Motor neuron (in vitro differentiated cells): ENCODE results near the gene ARHGEF28. TPM values are rescaled to one million over a fixed set of nuclear protein-coding genes. Genes with fewer than 3 reads are reported as not detected.

Experiments used
- ATAC-seq, 8 experiments: fragments of 200-7000 bp; cut with Tn5 transposase; replicated peaks in 6 of 8; 2 replicates each; pipeline ENCODE4 v1.8.0; 2021; ENCODE audit warnings: mild to moderate bottlenecking in 8 of 8, moderate library complexity in 8 of 8
- H3K27ac ChIP-seq, 2 donors: fragments of 250-450 bp; sonication (Bioruptor Pico); 2 replicates each; pipeline ENCODE4 v1.9.0; 2021; ENCODE audit warnings: antibody characterized with exemption in 2 of 2, mild to moderate bottlenecking in 2 of 2, moderate library complexity in 1 of 2
- H3K4me1 ChIP-seq, 2 donors: fragments of 250-450 bp; sonication (Bioruptor Pico); replicated peaks in 1 of 2; 2 replicates each; pipeline ENCODE4 v1.6.1; 2021; ENCODE audit warnings: antibody characterized with exemption in 2 of 2, mild to moderate bottlenecking in 2 of 2, moderate library complexity in 1 of 2
- H3K4me3 ChIP-seq, 5 donors: fragments of 250-450 bp; sonication (Bioruptor Pico); 2 replicates each; pipeline ENCODE4 v1.9.0; 2021; ENCODE audit warnings: antibody characterized with exemption in 5 of 5, mild to moderate bottlenecking in 5 of 5, moderate library complexity in 4 of 5
- WGBS, 10 experiments: fragments of 450-650 bp; shearing (Covaris generic); methylation state at CpG; one replicate each; pipeline ENCODE4 v1.0.0; 2022; 5-methylcytosine and 5-hydroxymethylcytosine counted together
- in situ Hi-C, 9 experiments: fragments of 400-800 bp; cut with MboI; loops; one replicate each; pipeline ENCODE4 v1.15.0; 2021; ENCODE audit warnings: low sequenced_read_pairs in 9 of 9, low pct_unique_long_range_greater_than_20kb in 2 of 9; ENCODE audit not compliant: unreplicated experiment in 9 of 9
- total RNA-seq, 8 experiments: library from RNA; unstranded; fragments of 300-600 nt; gene quantifications; 2 replicates each; pipeline versions ENCODE4 v1.2.3 to v1.2.4, GENCODE V29; 2022

ARHGEF28 gene
- total RNA-seq, 8 experiments from 2014 or later = 0.81 to 29.3 (median 1.9) TPM

DNA sequence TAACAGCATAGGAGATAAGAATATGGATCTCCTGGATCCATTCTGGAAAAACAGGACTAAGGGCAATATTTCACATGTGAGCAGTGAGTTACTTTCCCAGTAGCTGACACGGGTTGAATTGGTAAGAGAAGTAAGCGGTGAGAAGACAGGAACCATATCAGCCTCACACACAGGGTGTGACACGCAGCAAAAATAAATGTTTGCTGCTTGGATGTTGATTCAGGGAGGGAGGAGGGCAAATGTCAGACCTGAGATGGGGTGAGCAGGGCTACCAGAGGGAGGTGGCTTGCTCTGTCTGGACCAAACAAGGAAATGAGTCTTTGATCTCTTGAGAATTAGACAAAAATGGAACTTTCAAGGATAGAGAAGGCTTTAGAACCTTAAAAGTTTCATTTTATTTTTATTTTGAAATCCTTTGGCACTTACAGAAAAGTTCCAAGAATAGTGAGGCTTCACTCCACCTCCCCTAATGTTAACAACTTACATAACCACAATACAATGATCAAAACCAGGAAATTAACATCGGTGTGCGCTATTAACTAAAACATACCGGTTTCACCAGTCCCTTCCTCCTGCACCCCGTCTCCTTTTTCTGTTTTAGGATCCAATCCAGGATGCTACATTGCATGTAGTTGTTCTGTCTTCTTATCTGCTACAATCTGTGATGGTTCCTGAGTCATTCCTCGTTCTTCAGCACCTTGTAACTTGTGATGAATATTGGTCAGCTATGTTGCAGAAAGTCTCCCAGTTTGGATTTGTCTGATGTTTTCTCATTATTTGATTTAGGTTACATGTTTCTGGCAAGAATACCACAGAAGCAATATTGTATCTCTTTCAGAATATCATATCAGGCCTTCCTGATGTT is 20.5 kb upstream of the ARHGEF28 start:
- Histone ChIP-seq H3K27ac (no peak overlapping the region), H3K4me3 (no peak overlapping the region), H3K4me1 (no peaks in the 10 kb centered on the region)
- ATAC-seq = peak in 2 of 8 experiments; percentile 20 to 33
- in situ Hi-C loops = no loop called here
- whole genome bisulfite sequencing, 10 experiments = 38 to 100% (median 80%) methylated on average over 1 to 8 of the region's 8 CpGs

DNA sequence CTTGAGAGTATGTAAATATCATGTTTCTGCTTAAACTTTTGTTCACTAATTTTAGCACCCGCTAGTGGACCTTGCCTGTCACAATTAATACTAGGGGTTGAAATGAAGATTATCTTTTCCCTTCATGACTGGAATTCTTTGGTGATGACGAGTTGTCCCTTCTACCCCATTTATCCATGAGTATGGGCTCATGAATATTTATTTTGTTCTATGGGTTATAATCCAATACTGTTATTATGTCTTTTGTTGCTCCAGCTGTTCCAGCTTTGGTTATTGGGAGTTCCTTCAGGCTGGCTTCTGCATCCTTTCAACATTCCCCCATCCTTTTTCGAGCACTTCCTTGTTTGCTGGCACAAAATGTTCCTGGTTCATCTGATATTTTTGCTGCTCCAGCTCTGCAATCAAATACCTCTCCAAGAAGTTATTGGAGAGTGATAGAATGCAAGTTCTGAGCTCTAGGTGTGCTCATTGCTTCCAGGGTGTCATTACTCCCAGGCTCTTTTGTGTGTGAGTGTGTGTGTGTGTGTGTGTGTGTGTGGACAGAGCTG is 19.7 kb upstream of the ARHGEF28 start:
- H3K27ac ChIP-seq = no peak overlapping the region
- in situ Hi-C loops = no loop called here
- ATAC-seq = peak in 1 of 8 experiments; percentile 20
- WGBS, 10 experiments = 33 to 74% (median 44%) methylated on average over 1 to 3 of the region's 3 CpGs; no CpG with 5 or more reads in 2 of the 10 experiments
- no peaks in the 10 kb centered on the region for H3K4me1 ChIP-seq
- no peak overlapping the region for H3K4me3 ChIP-seq

DNA sequence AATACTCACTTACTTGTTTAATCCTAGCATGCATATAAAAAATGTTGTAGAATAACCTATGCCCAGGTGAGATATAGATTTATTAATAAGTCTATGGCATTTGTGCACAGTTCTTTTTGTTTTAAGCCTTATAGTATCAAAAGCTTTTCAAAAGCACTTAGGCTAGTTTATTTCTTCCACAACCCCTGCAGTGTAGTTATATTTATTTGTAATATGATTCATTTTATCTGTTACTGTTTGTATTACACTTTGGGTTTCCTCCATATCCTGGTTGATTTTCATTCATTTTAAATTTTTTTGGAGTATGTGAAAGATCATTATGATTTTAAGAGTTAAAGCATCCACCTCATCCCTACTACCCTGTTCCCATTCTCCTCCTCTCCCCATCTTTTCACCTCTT is 18.8 kb upstream of the ARHGEF28 start:
- Histone ChIP-seq H3K27ac (no peak overlapping the region), H3K4me1 (no peaks in the 10 kb centered on the region), H3K4me3 (no peak overlapping the region)
- ATAC-seq = no peak
- in situ Hi-C loops = no loop called here

DNA sequence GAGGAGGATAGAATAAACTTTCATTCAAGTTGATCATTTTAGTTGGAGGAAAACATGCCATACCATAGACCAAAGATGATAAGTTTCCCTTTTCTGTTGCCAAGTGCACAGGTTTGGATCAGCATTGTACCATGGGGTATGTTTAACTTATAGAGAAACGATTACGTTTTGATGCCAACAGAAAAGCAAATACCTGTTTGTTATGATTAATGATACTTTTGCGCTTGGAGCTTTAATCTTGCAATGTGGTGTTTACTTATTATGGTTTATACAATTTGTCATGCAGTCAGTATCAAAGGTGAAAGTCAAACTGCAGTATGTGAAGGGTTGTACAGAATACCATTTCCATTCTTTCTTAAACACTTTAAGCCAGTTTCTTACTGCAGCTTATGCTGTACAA is 13.2 kb upstream of the ARHGEF28 start:
- Histone ChIP-seq H3K4me3 (no peak overlapping the region), H3K4me1 (no peaks in the 10 kb centered on the region), H3K27ac (no peak overlapping the region)
- in situ Hi-C loops = no loop called here
- no peak for ATAC-seq
- WGBS, 10 experiments = 43 to 100% (median 86%) methylated on average over 1 to 3 of the region's 3 CpGs

DNA sequence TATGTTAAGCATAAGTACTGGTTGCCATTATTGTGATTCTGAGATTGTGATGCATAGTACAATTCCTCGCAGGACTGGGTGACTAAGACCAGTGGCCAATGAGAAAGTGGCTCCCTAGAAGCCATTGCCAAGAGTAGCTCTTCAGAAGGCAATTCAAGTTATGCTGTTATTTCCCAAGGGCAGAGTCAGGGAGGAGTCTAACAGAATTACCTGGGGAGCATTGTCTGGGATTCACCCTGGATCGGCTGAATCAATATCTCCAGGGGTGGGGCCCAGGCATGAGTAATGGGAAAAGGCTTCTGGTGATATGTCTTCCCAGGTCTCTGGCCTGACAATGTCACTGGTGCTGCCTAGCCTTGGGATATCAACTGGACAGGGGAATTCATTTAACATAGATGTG is 10.9 kb upstream of the ARHGEF28 start:
- no peak for ATAC-seq
- no peak overlapping the region for H3K4me3 ChIP-seq
- no peak overlapping the region for H3K27ac ChIP-seq
- in situ Hi-C loops = no loop called here
- WGBS, 10 experiments = 40 to 100% (median 80%) methylated on average over 1 to 2 of the region's 2 CpGs; no CpG with 5 or more reads in 4 of the 10 experiments
- H3K4me1 ChIP-seq = no peaks in the 10 kb centered on the region

DNA sequence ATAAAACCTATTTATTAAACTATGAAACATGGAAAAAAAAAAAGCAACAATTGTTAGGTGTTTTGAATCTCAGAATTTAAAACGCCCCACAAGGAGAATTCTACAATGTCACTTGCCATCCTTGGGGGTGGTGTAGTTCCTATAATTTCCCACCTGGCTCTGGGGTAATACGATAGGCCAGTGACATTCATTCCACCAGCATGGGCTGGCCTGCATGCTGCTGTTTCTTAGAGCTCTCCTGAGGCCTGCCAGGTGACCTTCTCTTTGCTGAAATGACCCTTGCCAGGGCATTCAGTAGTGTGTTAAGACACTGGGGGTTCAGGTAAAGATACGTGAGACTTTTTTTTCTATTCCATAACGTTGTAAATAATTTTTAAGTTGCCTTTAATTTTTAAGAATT is 10.0 kb upstream of the ARHGEF28 start:
- 38 to 100% (median 85%) methylated on average over 1 to 4 of the region's 4 CpGs; no CpG with 5 or more reads in 1 of the 10 experiments for WGBS, 10 experiments
- ATAC-seq = no peak
- no peak overlapping the region for H3K27ac ChIP-seq

DNA sequence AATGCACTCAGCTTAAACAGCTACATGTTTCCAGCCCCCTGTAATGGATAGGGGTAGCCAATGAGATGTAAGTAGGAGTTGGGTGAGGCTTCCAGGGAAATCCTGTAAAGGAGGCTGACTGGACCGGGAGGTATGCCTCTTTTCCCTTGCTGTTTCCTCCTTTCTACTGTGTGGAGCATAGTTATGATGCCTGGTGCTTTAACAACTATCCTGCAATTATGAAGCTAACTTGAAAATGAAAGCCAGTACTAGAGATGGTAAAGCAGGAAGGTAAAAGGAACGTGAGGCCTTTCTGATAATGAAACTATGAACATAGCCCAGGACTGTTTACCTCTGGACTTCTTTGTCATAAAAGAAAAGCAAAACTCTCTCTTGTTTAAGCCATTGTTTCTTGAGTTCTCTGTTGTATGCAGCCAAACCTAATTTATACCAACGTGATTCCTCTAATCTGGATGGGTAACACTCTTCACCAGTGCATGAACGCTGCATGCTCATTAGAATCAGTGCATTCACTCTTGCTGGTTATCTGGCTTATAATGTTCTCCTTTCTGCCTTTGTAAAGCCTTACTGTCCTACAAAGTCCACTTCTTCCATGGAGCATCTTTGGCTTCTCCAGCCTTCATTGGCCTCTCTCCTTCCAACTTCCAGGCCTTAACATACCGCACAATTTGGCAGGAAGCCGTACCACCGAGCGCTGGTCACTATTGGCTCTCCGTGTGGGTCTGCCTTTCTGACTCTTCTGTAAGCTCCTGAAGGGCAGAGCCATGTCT is 8.3 kb upstream of the ARHGEF28 start:
- in situ Hi-C loops = no loop called here
- 66 to 92% (median 79%) methylated on average over 3 to 9 of the region's 9 CpGs for WGBS, 10 experiments
- Histone ChIP-seq H3K4me3 (no peak overlapping the region), H3K27ac (no peak overlapping the region), H3K4me1 (no peaks in the 10 kb centered on the region)
- ATAC-seq = no peak

More for the DNA sequence above, 10.0 kb upstream of the ARHGEF28 start:
- H3K4me3 ChIP-seq = no peak overlapping the region
- H3K4me1 ChIP-seq = no peaks in the 10 kb centered on the region
- in situ Hi-C loops = no loop called here

DNA sequence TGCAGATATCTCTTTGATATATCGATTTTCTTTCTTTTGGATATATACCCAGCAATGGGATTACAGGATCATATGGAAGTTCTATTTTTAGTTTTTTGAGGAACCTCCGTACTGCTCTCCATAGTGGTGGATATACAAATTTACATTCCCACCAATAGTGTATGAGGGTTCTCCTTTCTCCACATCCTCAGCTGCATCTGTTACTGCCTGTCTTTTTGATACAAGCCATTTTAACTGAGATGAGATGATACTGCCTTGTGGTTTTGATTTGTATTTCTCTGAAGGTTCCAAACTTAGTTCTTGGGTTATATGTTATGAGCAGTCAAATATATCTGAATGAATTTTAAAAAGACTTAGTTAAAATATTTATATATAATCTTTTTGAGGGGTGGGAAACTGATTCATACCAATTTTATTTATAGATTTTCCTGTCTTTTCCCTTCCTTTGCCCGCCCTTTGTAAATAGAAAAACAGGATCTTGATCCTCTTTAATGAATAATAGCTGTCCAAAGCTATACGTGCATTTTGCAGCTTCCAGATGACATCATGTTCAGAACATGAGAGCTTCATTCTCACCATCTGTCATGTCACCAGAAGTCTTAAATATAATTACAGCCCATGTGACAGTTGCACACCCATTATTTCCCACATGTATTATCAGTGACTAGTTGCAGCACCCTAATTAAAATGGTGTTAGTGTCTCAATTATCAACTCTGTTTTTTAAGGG is 6.2 kb upstream of the ARHGEF28 start:
- WGBS, 10 experiments = 0 to 75% (median 49%) methylated on average over 1 to 4 of the region's 4 CpGs
- Histone ChIP-seq H3K27ac (no peak overlapping the region), H3K4me3 (no peak overlapping the region), H3K4me1 (peaks cover 0 to 4% of the 10 kb centered on the region in 2 donors)
- in situ Hi-C loops = no loop called here
- ATAC-seq = peak in 5 of 8 experiments; percentile 13 to 80 (median 45)

DNA sequence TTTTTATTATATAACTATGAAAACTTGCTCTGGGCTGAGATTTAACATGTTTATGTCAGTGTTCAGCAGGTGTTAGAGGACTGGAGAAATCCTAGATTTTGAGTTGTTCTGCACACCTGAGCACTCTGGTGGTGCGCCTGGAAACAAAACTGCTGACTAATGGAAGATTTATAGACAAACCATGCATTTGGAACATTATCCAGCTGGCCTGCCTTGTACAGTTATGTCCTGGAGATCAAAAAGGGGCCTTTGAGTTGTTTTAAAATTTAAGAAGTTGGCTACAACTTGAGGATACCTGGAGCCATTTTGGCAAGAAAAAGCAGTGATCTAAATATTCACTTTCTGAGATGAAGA is 5.7 kb upstream of the ARHGEF28 start:
- in situ Hi-C loops = no loop called here
- ATAC-seq = peak in 1 of 8 experiments; percentile 18
- Histone ChIP-seq H3K27ac (no peak overlapping the region), H3K4me1 (peaks cover 0 to 5% of the 10 kb centered on the region in 2 donors), H3K4me3 (no peak overlapping the region)
- 80 to 100% (median 100%) methylated on average over 1 of the region's 1 CpG; no CpG with 5 or more reads in 5 of the 10 experiments for WGBS, 10 experiments

DNA sequence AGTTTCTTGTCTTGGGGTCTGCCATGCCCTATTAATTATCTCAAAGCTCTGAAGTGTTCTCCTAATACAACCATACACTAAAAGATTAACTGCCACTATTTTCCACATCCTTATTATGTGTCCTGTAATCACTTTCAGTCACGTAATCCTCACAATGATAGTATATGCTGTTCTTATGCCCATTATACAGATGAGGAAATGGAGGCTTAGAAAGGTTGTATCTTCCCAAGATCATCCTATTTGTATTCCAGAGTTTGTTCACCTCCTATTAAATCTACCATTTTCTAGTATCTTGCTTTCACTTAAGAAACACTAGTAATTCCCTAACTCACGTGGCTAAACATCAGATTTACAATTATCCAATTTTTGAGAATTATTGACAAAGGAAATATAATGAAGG is 2.9 kb upstream of the ARHGEF28 start:
- peaks cover 0 to 14% of the 10 kb centered on the region in 2 donors for H3K4me1 ChIP-seq
- no peak overlapping the region for H3K4me3 ChIP-seq
- ATAC-seq = no peak
- H3K27ac ChIP-seq = no peak overlapping the region
- in situ Hi-C loops = no loop called here
- WGBS, 10 experiments = 80 to 100% (median 100%) methylated on average over 1 to 2 of the region's 2 CpGs

DNA sequence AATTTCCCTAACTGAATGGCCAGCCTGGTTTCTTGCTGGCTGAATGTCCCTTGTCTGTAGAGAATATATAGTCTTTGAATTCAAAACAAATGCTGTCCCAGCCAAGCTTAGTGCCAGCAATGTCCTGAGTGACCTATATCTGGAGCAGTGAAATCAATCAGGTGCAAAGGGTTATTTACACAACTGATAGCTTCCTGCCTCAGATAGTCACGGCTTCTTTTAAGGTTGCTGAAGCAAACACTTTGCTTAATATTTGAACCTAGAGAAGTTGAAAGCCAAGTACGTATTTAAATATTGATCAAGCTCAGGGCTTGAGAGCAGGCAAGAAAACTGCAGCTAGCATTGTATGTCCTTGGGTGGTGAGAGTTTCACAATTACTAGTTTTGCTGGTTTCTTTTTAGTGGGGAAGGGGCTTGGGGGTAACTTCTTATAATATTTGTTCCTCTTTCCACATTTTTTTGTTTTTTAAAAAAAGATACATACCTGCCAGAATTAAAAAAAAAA is 2.0 kb upstream of the ARHGEF28 start:
- peak in 2 of 8 experiments; percentile 18 to 63 for ATAC-seq
- WGBS, 10 experiments = 18 to 100% (median 60%) methylated on average over 1 to 2 of the region's 2 CpGs; no CpG with 5 or more reads in 1 of the 10 experiments
- in situ Hi-C loops = no loop called here
- Histone ChIP-seq H3K4me3 (no peak overlapping the region), H3K4me1 (peaks cover 0 to 14% of the 10 kb centered on the region in 2 donors), H3K27ac (no peak overlapping the region)

DNA sequence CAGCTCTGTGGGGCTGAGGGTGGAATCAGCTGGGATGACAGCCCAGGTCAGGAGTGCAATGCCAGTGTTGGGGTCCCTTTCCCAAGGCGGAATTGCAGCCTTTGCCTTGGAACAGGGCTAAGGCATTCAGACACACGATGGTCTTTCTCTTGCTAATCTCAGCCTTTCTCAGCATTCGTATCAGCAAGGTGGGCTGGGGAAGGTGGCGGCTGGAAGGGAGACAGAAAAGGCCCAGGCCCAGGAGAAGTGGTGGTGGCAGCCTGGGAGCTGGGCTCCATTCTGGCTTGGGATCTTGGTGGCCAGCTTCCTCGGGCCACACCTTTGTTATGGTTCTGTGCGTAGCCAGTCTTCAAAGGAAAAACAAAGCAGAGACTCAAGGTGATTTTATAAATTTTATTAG is 1.1 kb upstream of the ARHGEF28 start:
- Histone ChIP-seq H3K4me1 (peaks cover 0 to 14% of the 10 kb centered on the region in 2 donors), H3K27ac (no peak overlapping the region), H3K4me3 (no peak overlapping the region)
- ATAC-seq = no peak
- in situ Hi-C loops = no loop called here
- 50 to 88% (median 73%) methylated on average over 2 to 5 of the region's 6 CpGs; no CpG with 5 or more reads in 3 of the 10 experiments for WGBS, 10 experiments
